GM18873 (cell line): ENCODE data around the gene PRR14.

Experiments used
- ATAC-seq: cut with Tn5 transposase; IDR thresholded peaks from one replicate; pipeline ENCODE4 v1.9.1; 2021; ENCODE audit warnings: mild to moderate bottlenecking, moderate library complexity, moderate number of reproducible peaks; ENCODE audit not compliant: unreplicated experiment, low FRiP score

PRR14 gene

GRCh38 chr16:30657866-30658730, 7.3 kb downstream of the PRR14 start, which contains the start of gene FBRS:
TSS of gene FBRS (plus strand) at chr16:30658431. CDS start at chr16:30659519, 1,088 bp downstream.
- peak; percentile 76 for ATAC-seq

DNA sequence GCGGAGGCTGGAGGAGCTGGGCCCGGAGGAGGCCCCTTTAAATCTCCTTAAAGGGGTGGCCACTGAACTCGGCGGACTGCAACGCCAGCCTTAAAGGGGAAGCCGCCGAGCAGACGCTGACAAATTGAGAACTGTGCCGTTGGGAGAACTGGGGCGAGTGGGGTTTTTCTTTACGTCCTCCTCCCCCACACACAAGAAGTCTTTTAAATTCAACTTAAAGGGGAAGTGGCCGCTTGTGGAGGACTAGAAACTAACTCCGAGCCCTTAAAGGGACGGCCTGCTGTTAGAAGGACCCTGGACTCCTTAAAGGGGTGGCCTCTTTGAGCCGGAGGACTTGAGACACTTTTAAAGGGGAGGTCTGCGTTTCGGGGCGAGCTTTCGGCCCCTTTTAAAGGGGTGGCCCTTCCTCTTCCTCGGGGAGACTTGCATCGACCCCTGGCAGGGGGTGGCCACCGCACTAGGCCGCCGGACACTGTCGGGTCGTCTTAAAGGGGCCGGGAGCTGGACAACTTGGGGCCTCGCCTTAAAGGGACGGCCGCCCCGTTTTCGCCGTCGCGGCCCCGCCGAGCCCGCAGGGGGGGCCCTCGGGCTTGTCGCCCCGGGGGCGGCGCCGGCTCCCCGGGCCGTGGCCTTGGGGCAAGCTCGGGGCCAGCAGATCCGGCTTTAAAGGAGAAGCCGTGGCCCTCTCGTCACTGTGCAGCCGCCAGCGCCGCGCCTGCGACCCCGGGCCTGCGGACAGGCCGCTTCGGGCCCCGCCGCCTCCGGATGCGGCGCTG, 8.2 kb downstream of the PRR14 start:
- peak; percentile 17 for ATAC-seq

DNA sequence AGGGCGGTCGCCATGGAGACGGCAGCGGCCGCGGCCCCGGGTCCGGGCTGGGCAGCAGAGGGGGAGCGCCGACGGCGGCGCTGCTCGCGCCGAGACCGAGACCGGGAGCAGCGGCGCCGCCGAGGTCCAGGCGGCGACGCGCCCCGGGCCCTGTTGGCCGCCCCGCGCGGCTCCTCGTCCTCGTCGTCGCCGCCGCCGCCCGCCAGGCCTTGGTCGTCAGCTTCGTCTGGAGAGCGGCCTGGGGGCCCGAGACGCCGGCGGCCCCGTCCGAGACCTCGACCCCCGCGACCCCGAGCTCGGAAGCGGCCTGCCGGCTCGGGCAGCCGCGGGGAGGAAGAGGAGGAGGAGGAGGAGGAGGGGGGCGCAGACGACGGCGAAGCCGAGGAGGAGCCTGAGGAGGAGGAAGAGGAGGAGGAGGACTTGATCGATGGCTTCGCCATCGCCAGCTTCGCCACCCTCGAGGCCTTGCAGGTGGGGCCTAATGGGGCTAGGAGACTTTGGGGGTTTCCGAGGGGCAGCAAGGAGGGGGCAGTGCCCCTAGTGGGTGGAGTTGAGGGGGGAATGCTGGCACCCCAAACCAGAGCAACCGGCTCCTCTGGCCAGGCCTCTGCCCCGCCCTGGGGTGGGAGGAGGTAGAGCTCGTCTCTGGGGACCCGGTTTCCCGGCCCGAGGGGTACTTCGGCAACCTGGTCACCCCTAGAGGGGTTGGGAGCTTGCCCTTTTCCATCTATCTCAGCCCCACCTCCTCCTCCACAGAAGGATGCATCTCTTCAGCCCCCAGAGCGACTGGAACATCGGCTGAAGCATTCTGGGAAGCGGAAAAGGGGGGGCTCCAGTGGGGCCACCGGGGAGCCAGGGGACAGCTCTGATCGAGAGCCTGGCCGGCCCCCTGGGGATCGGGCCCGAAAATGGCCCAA, 9.0 kb downstream of the PRR14 start:
- ATAC-seq, result no peak

DNA sequence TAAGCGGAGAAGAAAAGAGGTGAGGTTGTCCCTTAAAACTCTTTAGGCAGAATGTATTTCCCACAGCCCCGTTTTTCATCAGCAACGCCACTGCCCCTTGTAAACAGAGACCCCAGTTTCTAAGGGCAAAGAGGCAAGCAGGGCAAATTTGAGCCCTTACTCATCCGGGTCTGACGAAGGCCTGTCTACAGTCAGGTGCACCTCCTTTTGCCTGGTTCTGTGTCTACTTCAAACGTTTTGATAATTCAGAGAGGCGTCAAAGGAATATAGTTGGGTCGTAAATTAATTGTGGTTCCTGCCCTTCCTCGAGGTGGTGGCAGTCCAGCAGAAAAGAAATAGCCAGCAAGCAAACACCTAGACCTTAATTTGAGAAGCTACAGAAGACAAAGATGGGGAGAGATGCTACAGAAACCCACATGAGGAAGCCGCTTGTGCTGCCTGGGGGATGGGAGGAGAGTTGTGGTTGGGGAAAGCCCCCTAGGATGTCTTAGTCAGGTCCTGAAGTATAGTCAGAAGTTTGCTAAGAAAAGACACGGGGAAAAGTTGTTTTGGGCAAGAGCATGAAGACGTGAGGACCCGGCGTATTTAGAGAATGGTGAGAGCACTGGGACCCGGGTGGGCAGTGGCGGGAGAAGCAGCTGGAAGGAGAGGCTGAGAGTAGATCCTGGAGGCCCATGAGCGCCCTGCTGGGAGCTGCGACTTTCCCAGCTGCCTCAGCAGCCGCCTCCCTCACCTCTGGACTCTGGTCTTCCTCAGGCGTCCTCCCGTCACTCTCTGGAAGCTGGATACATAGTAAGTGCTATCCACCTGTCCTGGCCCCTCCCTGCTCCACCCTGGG, 9.9 kb downstream of the PRR14 start:
- ATAC-seq, result no peak

DNA sequence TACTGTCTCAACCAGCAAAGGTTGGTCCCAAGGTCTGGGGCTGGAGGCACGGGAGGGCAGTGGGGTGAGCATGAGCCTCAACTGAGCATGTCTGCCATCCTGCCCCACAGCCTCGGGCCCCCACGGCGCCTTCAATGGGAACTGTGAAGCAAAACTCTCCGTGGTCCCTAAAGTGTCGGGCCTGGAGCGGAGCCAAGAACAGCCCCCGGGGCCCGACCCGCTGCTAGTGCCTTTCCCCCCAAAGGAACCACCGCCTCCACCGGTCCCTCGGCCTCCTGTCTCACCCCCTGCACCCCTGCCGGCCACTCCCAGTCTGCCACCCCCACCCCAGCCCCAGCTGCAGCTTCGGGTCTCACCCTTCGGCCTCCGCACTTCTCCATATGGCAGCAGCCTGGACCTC, 11.7 kb downstream of the PRR14 start:
- no peak for ATAC-seq

- ATAC-seq, result no peak
Observed at GRCh38 chr16:30663038-30663437, 12.3 kb downstream of the PRR14 start.

- no peak for ATAC-seq
Observed at GRCh38 chr16:30663820-30664219, 13.1 kb downstream of the PRR14 start.

- ATAC-seq, result no peak
Observed at GRCh38 chr16:30664616-30665109, 13.9 kb downstream of the PRR14 start.

DNA sequence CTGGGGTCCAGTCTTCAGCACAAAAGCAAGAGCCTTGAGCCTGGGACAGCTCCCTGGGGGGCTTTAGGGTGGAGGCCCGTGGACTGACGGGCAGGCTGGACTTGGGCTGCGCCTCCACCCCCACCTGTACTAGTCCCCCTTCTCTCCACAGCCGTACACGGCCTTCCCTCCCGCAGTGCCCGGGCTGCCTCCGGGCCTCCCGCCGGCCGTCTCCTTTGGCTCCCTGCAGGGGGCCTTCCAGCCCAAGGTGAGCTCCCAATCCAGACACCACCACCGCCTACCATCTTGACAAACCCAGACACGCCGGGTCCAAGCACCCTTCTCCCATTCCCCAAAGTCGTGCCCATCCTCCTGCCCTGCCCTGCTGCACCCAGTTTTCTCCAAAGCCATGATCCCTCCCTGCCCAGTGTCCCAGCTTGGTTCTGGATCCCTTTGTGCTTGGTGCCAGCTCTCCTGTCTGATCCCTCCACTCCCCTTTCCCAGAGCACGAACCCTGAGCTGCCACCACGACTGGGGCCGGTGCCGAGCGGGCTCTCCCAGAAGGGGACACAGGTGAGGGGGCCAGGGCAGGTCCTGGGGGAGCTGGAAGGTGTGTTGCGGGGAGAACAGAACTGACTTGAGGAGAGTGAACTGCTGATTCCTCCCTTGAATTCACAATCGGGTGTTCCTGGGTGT, 14.5 kb downstream of the PRR14 start:
- ATAC-seq, result no peak

- no peak for ATAC-seq
Observed at GRCh38 chr16:30665830-30666190, 15.1 kb downstream of the PRR14 start.

GRCh38 chr16:30666681-30667080, 15.9 kb downstream of the PRR14 start:
- ATAC-seq, result no peak

- no peak for ATAC-seq
Observed at GRCh38 chr16:30667361-30667905, 16.7 kb downstream of the PRR14 start.

DNA sequence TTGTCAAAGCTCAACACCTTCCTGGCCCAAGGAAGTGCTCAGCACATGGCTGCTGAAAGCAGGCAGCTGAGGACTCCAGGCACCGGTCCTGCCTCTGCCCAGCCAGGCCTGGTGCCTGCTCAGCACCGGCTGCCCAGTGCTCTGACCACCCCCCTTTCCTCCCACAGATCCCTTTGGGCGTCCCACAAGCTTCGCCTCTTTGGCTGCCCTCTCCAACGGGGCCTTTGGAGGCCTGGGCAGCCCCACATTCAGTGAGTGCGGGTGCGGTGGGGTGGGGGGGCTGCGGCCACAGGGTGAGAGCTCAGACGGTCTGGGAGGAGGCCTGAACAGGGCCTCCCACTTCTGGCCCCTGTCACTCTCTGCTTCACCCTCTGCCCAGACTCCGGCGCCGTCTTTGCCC, 17.6 kb downstream of the PRR14 start:
- ATAC-seq, result no peak

GRCh38 chr16:30669026-30669902, 18.5 kb downstream of the PRR14 start:
- ATAC-seq, result no peak

- no peak for ATAC-seq
Observed at GRCh38 chr16:30669903-30670824, 19.4 kb downstream of the PRR14 start.

DNA sequence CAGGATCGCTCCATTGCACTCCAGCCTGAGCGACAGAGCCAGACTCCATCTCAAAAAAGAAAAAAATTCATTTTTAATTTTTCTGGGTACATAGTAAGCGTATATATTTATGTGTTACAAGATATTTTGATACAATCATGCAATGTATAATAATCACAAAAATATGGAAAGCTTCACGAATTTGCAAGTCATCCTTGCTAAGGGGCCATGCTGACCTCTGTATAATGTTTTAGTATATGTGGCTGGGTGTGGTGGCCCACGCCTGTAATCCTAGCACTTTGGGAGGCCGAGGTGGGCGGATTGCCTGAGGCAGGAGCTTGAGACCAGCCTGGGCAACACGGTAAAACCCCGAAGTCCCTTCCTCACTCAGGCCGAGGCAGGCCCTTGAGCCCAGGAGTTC, 24.4 kb downstream of the PRR14 start:
- ATAC-seq, result no peak
